NCI-H1417 (cell line): ENCODE data around the gene AJM1.
"Not testable (repeated sequence)": the region's sequence is repeated elsewhere in the genome, so short reads cannot be mapped to it uniquely, and the experiment has no call there.

ENCODE experiments used
- DNase-seq, 3 experiments: peaks; one replicate each; lab custom pipeline; 2025; lab: John Stamatoyannopoulos, UW

Gene AJM1

GRCh38 chr9:136842380-136842948 lies at the start of gene AJM1:
Gene AJM1, plus strand, starts transcription at chr9:136842478. Its CDS starts 1,937 bp downstream, at chr9:136844415.
- peak; percentile 48 to 89 (median 80) for DNase-seq

GRCh38 chr9:136793086-136793946 lies 49.0 kb upstream of the AJM1 start:
- DNase-seq, result no peak

GRCh38 chr9:136794281-136794999 lies 47.8 kb upstream of the AJM1 start:
- no peak for DNase-seq

- no peak for DNase-seq
Measured at GRCh38 chr9:136795000-136795348, 47.3 kb upstream of the AJM1 start.

DNA sequence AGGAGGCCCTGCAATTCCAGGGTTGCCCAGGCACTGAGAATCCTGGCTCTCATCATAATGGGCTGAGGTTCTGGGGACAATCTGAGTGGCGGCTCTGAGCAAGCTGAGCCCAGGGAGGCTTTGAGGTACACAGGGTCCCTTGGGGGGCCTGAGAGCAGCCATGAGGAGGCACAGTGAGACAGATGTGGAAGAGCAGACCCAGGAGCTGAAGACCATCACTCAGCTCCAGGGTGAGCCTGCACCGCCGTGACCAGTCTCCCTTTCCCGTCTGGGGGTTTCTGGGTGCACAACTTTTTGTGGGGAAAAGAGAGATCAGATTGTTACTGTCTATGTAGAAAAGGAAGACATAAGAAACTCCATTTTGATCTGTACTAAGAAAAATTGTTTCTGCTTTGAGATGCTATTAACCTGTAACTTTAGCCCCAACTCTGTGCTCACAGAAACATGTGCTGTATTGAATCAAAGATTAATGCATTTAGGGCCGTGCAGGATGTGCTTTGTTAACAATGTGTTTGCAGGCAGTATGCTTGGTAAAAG lies 46.0 kb upstream of the AJM1 start, which contains the start of gene CCDC183:
Gene CCDC183, plus strand, starts transcription at position 101 of the 537 bp plus-strand sequence. Its CDS starts 60 bp downstream, at position 161.
- no peak for DNase-seq

DNA sequence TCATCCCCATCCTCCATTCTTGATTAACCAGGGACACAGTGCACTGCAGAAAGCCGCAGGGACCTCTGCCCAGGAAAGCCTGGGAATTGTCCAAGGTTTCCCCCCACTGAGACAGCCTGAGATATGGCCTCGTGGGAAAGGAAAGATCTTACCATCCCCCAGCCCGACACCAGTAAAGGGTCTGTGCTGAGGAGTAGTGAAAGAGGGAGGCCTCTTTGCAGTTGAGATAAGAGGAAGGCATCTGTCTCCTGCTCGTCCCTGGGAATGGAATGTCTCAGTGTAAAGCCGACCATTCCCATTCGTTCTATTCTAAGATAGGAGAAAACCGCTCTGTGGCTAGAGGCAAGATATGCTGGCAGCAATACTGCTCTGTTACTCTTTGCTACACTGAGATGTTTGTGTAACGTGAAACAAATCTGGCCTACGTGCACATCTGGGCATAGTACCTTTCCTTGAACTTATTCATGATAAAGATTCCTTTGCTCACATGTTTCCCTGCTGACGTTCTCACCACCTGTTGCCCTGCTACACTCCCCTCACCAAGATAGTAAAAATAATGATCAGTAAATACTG lies 45.4 kb upstream of the AJM1 start:
- DNase-seq, result not testable (repeated sequence)

DNA sequence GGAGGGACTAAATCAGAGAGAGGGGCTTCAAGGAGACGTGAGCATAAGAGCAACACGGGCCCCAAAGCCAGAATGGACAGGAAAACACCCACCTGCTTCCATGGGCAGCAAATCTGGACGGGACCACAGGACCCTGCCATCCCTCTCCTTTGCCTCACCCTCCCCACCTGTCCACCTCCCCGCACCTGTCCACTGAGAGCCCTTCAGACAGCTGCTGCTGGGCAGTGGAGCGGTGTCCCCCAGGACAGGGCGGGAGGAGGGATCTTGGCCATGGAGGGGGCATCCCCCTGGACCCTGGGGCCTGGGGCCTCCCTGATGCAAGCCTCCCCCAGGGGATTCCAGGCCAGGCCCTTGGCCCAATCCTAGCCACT lies 43.6 kb upstream of the AJM1 start:
- DNase-seq, result no peak

DNA sequence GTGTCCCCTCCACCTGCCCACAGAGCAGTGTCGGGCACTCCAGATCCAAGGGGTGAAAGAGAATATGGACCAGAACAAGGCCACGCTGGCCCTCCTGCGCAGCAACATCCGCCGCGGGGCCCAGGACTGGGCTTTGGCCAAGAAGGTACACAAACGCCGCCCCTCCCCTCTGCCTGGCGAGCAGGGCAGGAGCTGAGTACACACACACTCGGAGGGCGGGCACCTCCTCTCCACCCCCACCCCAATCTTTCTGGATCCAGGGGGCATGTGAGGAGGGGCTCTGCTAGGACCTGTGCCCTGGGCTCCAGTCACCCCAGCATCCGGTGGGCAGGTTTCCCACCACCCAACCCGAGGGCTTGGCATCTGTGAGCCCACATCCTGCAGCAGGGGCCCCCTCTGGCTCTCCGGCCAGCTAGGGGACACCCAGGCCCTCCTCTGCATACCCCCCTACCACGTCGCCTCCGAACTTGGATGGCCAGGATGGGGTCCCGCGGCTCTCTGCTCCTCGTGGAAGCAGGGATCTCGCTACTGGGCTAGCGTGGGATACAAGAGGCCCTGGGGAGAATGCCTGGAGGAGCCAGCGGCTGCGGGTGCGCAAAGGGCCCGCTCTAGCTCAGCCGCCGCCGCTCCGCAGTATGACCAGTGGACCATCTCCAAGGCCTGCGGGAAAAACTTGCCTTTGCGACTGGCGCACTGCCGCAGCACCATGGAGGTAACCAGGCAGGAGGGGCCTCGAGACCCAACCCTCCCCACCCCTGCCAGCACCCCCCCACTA lies 43.0 kb upstream of the AJM1 start:
- peak in 2 of 3 experiments; percentile 82 for DNase-seq

- peak; percentile 79 to 97 (median 96) for DNase-seq
Measured at GRCh38 chr9:136799854-136800657, 42.2 kb upstream of the AJM1 start.

GRCh38 chr9:136802321-136802720 lies 40.0 kb upstream of the AJM1 start:
- no peak for DNase-seq

DNA sequence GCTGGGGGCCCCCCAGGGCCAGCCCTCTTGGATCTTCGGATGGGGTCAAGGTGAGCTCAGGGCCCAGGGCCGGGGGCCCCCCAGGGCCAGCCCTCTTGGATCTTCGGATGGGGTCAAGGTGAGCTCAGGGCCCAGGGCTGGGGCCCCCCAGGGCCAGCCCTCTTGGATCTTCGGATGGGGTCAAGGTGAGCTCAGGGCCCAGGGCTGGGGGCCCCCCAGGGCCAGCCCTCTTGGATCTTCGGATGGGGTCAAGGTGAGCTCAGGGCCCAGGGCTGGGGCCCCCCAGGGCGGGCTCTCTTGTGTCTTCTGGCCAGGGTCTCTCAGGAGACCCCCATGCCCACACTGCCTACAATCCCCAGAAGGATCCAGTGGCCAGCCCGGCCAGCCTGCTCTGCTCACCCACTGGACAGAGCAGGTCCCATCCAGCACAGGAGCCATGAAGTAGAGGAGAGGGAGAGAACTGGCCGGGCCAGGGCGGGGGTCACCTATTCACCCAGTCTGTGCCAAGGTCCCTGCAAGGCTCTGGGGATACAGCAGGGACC lies 39.2 kb upstream of the AJM1 start:
- DNase-seq, result not testable (repeated sequence)

GRCh38 chr9:136803551-136804508 lies 38.4 kb upstream of the AJM1 start:
- no peak for DNase-seq

DNA sequence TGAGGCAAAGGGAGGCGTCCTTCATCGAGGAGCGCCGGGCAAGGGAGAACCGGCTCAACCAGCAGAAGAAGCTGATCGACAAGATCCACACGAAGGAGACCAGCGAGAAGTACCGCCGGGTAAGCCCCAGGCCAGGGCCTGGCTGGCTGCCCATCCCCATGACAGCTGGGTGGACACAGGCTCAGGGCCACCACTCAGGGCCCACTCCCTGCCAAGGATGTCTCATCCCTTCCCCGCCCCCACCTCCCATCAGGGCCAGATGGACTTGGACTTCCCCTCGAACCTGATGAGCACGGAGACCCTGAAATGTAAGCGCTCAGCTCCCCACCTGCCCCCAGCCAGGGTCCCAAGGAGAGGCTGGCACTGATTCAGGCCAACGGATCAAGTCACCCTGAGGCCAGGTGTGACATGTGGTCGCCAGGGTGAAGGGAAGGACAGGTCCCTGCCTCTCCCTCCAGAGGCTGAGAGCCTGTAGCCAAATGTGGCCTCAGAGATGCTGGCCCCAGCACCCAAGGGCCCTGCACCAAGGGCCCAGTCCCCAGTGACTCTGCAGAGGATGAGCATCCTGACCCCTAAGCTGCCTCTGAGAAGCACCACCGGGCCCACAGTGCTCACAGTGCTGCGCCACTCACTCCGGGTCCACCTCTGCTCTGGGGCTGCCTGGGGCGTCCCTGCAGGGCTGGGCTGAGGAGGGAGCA lies 37.6 kb upstream of the AJM1 start:
- no peak for DNase-seq

GRCh38 chr9:136805207-136805740 lies 37.0 kb upstream of the AJM1 start:
- DNase-seq, result peak in 1 of 3 experiments; percentile 15

GRCh38 chr9:136806067-136806466 lies 36.2 kb upstream of the AJM1 start:
- no peak for DNase-seq

GRCh38 chr9:136806631-136807201 lies 35.6 kb upstream of the AJM1 start:
- no peak for DNase-seq

GRCh38 chr9:136807281-136808074 lies 34.8 kb upstream of the AJM1 start, which contains the start of gene RABL6:
Gene RABL6, plus strand, starts transcription at chr9:136807948. Its CDS starts 249 bp downstream, at chr9:136808197.
- DNase-seq, result peak; percentile 81 to 94 (median 93)
